Retina (tissue), 1 donor: ENCODE data around the gene FOXA3.
A peak's percentile ranks its signal among the peaks of the same experiment; 100 is the strongest.
"Not testable (repeated sequence)": the region's sequence is repeated elsewhere in the genome, so short reads cannot be mapped to it uniquely, and the experiment has no call there.

Experiments
- DNase-seq: peaks from one replicate; pipeline ENCODE4 v3.0.0-alpha.2; 2016

The FOXA3 gene

DNA sequence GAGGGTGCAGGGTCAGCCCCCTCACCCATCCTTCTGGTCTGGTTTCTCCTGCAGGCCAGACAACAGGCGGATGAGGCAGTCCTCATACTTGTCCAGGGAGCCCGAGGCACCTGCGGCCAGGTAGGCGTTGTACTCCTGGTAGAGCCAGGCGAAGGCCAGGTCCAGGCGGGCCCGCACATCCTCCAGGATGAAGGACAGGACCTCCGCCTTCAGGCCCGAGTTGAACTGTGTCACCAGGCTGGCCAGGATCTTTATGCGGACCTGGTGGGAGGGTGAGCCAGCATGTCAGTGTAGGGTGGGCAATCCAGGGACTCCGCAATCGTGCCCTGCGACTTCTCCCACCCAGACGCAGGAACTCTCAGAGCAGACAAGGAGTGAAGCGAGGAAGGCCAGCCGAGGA is 35.2 kb upstream of the FOXA3 start:
- DNase-seq: no peak

DNA sequence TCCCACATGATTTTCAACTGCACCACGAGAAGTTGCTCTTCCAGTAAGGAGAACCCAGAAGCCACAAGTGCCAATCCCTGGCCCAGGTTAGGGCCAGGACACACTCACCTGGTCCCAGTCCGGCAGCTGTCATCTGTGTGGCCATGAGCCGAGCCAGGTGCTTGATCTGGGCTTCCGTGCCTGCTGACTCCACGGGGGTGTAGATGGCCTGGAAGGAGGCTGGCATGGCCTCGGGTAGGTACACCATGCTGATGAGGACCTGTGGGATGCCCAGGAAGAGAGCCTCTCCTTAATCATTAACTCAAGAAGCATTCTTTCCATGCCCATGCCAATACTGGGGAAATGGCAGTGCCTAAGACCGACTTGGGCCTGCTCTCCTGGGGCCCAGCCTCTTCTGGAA is 29.2 kb upstream of the FOXA3 start:
- DNase-seq: no peak

DNA sequence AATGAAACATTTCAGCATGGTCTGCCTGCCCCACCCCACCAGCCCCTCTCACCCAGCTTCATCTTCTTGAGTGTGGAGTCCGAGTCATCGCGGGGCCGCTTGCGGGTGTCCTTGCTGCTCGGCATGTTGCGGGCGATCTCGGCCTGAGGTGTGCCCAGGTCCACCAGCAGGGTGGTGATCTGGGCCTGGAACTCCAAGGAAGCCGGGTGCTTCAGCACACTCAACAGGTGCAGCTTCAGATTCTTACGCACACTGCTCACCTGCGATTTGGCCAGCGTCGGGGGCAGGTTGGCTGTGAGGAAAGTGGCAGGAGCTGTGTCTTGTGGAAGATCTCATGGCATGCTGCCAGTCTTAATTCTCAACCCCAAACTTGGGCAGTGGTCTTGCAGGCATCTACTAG is 21.9 kb upstream of the FOXA3 start:
- no peak for DNase-seq

DNA sequence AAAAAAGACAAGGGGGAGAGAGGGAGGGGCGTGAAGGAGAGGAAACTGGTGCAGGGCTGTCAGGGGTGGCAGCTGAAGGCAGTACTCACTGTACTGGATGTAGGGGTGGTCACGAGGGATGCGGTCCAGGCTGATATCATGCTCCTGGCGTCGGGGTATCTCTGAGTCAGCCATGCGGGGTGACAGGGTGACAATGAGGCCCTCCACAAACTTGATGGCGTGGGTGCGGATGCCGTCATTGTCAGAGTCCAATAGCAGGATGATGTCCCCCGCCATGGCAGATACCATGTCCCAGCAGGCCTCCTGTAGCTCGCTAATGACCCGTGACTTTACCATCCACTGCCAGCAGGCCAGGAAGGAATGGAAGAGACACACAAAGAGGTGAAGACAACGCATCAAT is 16.5 kb upstream of the FOXA3 start:
- no peak for DNase-seq

DNA sequence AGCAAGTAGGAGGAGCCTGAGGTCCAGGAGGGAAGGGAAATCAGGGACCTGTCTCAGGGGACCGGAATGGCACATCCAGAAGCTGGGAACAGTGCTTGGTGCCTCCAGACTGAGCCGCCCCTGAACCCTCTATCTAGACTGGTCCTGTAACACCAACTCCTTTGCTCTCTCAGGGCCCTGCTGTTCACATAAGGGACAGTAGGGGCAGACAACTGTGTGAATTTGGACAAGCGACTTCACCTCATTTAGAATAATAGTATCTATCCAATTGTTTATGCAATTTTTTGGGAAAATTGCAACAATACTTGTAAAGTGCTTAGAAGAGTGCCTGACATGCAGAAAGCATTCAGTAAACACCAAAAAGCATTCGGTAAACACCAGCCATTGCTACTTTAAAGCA is 15.2 kb upstream of the FOXA3 start:
- DNase-seq: no peak

DNA sequence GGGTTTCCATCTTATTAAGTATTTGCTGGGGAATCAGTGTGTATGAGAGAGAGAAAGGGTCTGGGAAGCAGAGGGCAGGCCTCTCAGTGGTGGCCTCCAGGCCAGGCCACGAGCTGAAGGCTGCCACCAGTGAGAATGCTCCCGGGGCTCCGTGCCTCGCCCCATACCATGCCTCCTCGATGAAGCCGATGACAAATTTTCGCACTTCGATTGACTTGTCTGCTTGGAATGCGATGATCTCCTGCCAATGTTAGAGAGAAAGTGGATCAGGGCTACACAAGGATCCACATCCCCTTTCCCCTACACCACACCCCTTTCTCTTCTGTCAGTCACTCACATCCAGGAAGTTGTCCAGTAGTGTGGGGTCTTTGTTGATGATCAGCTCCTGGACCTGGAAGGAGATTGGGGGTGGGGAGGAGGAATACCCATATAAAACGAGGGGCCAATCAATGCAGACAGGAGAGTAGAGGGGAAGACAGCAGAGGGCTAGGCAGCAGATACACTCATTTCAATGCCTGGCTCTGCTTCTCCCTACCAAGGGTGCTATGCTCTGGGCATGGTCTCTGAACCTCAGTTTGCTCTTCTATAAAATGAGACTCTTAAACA is 11.9 kb upstream of the FOXA3 start:
- no peak for DNase-seq

DNA sequence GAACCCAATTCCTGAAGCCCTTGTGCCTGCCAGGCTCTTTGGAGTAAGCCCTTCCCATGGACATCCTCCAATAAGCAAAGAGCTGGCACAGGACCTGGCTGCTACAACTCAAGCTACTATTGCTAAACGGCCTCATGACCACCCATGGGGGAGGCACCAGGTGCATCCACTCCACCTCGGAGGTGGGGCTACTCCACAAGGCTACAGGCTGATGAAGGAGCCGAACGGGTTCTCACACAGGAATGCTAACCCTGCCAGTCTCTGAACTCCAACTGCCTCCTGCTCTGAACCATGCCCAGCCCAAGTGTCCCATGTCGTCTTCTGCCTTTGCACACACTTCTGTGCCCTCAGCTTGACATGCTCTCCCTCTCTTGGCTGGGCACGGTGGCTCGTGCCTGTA is 11.1 kb upstream of the FOXA3 start:
- no peak for DNase-seq

DNA sequence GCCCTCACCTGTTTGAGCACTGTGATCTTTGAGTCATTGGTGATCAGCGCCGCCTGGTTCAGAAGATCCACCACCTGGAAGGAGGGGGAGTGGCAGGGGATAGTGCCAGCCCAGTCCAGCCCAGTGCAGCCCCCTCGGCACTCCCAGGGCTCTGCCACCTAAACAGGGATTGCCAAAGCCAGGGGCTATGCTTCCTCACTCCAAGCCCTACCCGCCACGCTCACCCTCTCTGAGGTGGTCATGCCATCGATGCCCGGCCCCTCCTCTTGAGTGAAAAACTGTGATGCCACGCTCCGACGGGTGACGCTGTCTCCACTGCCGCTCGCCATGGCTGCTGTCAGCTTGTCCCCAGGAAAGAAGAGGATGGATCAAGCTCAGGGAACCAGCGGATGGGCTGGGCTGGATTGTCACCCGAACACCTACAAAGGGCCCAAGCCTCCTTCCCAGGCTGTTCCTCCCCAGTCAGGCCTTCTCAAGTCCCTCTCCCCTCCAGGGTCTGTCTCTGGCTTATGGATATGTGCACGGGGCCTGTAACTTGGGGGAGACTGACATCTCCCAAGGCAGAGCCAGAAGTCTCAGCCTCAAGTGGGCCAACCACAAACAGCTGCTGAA is 9.9 kb upstream of the FOXA3 start:
- no peak for DNase-seq

DNA sequence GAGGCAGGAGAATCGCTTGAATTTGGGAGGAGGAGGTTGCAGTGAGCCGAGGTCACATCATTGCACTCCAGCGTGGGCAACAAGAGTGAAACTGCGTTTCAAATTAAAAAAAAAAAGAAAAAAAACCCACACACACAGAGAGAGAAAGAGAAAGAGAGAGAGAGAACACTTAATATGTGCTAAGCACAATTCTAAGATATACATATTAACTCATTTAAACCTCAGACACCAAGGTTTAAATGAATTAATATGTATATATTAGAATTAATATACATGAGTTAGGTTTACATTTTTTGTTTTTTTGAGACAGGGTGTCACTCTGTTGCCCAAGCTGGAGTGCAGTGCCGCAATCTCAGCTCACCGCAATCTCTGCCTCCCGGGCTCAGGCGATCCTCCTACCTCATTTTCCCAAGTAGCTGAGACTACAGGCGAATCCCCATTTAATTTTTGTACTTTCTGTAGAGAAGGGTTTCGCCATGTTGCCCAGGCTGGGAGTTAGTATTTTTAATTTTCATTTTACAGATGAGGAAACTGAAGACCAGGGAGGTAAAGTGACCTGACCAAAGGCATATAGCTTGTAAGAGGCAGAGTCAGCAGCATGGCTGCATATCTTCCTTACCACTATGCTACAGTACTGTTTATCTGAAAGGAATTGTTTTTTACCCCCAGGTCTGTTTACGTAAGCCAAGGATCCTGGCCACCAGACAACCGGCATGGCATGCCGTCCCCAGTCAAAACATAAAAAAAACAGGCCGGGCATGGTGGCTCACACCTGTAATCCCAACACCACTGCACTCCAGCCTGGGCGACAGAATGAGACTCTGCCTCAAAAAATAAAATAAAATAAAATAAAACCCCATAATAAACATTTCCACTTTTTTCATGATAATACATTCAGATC is 3.5 kb upstream of the FOXA3 start:
- DNase-seq: no peak

DNA sequence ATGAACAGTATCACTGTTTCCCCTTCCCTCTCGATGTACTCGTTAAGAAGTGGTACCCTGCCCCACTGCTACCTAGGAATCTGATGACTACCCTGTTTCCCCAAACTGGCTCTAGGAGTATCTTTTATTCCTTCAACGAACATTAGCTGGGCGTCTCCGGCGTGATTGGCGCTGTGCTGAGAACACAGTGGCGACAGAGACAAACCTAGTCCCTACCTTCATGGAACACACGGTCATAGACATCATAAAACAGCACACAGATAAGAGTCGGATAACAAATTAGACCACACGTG is 1.9 kb upstream of the FOXA3 start:
- no peak for DNase-seq

DNA sequence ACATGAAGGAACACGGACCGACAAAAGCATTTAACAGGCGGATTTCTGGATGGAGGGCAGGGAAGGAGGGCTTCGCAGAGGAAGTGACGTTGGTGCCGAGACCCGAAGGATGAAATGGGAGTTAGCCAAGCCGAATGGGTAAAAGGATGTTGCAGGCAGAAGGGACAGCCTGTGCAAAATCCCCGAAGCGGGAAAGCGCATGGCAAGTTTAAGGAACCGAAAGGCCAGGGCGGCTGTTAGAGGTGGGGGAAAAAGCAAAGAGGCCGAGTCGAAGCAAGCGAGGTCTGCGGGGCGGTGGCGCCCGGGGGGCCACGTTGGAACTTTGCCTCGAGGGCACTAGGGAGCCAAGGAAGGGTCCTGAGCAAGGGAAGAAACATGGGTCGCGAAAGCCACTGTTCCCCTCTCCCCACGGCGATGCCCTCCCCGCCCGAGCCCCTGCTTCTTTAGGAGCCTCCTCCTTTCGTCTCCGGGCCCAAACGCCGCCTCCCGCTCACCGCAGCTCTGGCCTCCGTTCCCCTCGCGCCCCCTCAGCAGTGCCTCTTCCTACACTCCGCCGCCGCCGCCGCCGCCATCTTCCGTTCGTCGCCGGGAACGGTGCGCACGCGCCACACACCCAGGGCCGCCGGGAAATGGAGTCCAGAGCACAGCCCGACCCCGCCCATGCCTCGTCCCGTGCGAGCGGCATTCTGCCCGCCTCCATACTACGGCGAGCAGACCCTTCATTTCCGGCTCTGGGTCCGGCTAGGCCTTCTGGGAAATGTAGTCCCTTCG is 1.4 kb upstream of the FOXA3 start, which contains the start of gene SYMPK:
Gene SYMPK, minus strand, starts transcription at position 584 of the 771 bp plus-strand sequence. CDS start 8,652 bp downstream, outside the sequence.
- DNase-seq: peak; percentile 96

DNA sequence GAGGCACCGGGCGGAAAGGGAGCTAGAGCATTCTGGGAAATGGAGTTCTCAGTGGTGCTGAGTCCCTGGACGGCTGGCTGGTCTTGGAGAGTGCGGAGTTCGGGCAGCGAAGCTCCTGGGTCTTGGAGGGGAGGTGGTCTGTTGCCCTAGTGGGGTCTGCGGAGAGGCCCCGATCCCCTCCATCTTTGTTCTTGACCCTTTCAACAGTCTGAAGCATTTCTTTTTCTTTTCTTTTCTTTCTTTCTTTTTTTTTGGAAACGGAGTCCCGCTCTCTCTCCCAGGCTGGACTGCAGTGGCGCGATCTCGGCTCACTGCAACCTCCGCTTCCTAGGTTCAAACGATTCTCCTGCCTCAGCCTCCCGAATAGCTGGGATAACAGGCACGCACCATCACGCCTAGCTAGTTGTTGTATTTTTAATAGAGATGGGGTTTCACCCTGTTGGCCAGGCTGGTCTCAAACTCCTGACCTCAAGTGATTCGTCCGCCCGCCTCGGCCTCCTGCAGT is 739 bp upstream of the FOXA3 start:
- no peak for DNase-seq

DNA sequence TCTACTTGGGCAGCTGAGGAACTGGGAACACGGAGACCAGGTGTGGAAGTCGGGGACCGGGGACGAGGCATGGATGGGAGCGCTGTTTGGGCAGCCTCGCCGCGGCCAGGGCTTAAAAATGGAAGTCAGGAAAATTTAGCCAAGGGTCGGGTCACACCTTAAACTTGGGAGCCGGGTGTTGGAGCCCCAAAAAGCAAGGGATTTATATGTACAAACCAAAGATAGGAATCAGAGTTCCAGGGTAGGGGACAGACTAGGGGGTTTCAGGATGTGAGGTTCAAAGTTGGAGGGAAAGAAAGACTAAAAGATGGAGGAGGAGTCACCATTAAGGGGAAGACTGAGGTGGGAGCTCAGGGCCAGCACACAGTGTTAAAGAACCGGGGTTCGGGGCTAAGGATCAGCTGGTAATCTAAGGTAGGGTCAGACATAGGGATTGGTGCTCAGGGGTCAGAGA is 530 bp downstream of the FOXA3 start:
- DNase-seq: no peak

DNA sequence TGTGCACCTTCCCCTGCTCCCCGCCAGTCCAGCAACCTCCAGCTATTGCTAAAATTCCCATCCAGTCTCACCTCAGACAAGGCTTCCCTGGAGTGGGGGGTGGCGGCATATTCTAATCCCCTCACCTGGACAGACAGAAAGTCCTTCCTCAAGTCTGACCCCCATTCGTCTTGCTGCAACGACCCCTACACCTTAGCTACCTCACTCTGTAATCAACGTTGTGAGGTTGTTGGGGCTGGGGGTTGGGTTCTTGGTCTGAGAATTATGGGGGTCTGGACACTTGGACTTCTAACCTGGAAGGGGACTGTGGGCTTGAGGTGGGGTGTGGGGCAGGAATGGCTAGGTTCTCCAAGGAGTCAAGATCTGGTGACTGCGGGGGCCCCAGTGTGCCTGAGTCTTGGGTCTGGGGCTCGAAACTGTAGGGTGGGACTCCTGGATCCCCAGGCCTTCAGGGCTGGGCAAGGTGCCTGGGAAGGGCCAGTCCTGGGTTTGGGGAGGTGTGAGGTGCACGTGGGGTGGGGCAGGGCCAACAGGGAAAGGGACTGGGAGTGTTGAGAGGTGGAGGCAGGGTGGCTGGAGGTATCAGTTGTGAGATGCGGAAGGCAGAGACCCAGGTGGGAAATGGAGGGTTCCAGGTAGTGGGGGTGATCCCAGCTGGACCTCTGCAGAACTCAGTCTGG is 1.3 kb downstream of the FOXA3 start:
- DNase-seq: no peak

DNA sequence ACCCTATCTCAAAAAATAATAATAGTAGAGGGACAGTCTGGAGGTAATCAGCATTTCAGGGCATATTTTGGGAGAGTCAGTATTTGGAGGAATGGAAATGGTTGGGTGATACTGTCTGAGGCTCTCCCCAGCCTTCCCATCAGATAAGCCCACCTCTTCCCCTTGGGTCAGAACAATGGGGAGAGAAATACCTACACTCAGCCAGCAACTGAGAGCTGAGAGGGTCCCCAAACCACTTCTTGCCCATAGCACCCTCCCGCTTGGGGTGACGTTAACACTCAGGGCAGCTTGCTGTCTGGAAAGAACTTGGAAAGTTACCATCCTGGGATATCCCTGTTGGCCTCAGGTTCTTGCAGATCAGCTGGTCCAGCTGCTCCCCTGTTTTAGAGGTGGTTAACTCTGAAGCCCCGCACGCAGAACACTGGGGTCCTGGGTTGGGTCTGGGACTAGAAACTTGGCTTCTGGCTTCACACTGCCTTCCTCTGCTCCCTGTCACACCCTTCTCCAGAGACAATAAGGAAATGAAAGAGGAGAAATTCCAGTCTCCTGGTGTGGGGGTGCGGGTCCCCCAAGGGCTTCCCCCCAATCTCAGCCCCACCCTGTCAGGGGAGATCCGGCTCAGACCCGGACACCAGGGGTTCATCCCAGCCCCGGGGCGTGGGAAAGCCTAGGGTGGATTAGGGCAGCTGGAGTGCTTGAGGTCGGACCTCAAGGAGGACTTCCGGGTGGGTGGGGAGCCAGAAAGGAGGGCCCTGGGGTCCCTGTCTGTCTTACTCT is 2.5 kb downstream of the FOXA3 start:
- DNase-seq: no peak

DNA sequence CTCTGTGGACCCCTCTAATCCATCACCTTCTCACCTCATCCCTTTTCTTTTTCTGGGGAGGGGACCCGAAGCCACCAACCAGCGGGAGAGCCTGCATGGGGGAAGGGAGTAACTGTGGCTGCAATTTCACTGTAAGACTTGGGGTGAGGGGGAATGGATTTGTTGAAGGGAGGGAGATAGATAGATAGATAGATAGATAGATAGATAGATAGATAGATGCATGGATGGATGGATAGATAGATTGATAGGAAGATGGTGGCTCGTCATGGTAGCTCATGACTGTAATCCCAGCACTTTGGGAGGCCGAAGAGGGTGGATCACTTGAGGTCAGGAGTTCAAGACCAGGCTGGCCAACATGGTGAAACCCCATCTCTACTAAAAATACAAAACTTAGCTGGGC is 3.1 kb downstream of the FOXA3 start:
- not testable (repeated sequence) for DNase-seq

DNA sequence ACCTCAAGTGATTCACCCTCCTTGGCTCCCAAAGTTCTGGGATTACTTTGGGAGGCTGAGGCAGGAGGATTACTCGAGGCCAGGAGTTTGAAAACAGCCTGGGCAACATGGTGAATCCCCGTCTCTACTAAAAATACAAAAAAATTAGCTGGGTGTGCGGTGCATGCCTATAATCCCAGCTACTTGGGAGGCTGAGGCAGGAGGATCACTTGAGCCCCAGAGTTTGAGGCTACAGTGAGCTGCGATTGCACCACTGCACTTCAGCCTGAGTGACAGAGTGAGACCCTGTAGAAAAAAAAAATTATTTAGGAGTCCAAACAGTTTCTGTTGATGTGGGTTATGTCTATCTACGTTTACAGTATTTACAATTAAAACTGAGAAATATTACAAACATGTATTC is 6.7 kb downstream of the FOXA3 start:
- DNase-seq: no peak

DNA sequence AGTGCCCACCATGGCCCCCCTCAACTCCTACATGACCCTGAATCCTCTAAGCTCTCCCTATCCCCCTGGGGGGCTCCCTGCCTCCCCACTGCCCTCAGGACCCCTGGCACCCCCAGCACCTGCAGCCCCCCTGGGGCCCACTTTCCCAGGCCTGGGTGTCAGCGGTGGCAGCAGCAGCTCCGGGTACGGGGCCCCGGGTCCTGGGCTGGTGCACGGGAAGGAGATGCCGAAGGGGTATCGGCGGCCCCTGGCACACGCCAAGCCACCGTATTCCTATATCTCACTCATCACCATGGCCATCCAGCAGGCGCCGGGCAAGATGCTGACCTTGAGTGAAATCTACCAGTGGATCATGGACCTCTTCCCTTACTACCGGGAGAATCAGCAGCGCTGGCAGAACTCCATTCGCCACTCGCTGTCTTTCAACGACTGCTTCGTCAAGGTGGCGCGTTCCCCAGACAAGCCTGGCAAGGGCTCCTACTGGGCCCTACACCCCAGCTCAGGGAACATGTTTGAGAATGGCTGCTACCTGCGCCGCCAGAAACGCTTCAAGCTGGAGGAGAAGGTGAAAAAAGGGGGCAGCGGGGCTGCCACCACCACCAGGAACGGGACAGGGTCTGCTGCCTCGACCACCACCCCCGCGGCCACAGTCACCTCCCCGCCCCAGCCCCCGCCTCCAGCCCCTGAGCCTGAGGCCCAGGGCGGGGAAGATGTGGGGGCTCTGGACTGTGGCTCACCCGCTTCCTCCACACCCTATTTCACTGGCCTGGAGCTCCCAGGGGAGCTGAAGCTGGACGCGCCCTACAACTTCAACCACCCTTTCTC is 8.2 kb downstream of the FOXA3 start:
- DNase-seq: no peak

DNA sequence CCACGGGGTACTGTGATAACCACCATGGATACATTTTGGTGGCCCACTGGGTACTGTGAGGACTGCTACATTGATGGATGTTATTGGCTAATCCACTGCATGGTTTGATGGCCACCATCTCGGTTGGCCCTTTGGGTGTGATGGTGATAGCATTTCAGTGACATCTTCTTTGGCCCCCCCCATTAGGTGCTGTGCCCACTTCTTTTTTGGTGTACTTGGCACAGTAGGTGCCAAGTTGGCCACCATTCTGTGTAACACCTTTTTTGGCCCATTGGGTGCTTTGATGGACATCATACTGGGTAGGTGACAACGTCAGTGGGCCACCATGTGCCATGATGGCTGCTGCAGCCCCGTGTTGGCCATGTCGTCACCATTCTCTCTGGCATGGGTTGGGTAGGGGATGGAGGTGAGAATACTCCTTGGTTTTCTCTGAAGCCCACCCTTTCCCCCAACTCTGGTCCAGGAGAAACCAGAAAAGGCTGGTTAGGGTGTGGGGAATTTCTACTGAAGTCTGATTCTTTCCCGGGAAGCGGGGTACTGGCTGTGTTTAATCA is 9.2 kb downstream of the FOXA3 start:
- no peak for DNase-seq

DNA sequence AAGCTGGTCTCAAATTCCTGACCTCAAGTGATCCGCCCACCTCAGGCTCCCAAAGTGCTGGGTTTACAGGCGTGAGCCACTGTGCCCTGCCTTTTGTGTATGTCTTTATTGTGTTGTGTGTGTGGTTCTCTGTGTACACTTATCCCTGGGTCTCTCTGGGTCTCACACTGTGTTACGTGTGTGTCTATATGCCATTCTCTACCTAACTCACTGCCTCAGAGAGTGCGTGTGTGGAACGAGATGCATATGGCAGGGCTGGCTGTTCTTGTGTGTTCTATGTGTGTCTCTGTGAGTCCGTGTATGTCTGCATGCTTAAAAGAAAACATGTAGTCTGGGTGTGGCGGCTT is 10.5 kb downstream of the FOXA3 start:
- no peak for DNase-seq

DNA sequence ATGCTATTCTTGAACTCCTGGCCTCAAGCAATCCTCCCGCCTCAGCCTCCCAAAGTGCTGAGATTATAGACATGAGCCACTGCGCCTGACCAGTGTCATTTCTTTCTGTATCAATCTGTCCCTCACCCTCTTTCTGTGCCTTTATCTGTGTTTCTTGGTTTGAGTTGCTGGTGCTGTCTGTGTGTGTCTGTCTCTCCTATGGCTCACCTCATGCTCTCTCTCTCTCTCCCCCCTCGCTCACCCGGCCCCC is 12.0 kb downstream of the FOXA3 start:
- DNase-seq: no peak
